HG02623 (cell line): ENCODE data around the gene HSPB2.
A peak's percentile ranks its signal among the peaks of the same experiment; 100 is the strongest.
"Not testable (repeated sequence)": the region's sequence is repeated elsewhere in the genome, so short reads cannot be mapped to it uniquely, and the experiment has no call there.

Source experiments
- ATAC-seq: cut with Tn5 transposase; IDR thresholded peaks from one replicate; pipeline ENCODE4 v1.9.1; 2021; ENCODE audit warnings: moderate library complexity; ENCODE audit not compliant: unreplicated experiment

Gene HSPB2

GRCh38 chr11:111913031-111913861, 712 bp downstream of the HSPB2 start:
- no peak for ATAC-seq

- no peak for ATAC-seq
Observed at GRCh38 chr11:111913997-111914396, 1.5 kb downstream of the HSPB2 start.

DNA sequence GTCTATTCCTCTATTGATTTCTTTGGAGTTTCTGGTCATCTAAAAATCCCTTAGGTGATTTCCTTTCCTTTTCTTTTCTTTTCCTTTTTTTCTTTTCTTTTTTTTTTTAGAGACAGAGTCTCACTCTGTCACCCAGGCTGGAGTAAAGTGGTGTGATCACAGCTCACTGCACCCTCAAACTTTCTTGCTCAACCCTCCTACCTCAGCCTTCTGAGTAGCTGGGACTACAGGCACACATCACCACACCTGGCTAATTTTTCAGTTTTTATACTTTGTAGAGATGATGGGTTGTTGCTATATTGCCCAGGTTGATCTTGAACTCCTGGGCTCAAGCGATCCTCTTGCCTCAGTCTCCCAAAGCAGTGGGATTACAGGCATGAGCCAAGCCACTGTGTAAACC, 4.2 kb downstream of the HSPB2 start:
- ATAC-seq = no peak

DNA sequence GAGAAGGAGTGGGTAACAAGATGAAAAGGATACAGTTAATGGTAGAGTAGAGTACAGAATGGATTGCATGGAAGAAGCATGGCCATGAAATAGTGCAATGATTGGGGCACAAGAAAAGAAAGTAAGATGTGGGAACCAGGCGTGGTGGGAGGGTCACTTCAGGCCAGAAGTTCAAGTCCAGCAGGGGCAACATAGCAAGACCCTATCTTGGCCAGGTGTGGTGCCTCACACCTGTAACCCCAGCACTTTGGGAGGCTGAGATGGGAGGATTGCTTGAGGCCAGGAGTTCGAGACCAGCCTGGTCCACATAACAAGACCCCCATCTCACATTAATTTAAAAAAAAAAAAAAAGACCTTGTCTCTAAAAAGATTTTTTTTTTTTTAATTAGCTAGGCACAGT, 4.8 kb downstream of the HSPB2 start:
- no peak for ATAC-seq

DNA sequence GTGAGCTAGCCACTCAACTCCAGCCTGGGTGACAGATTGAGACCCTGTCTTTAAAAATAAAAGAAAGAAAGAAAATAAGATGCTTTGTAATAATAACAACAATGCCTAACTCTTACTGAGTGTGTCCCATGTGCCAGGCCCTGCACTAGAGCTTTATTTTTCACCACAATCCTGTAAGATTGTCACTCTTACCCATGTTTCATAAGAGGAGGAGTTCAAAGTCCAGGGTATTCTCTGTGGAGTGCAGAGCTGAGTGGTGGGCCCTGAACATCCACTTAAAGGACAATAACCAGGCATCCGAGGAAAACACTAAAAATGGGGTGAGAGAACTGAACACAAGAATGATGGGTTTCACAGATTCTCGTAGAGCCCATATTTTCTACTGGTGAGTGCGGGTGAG, 5.3 kb downstream of the HSPB2 start:
- no peak for ATAC-seq

- ATAC-seq = no peak
Observed at GRCh38 chr11:111918390-111919256, 6.1 kb downstream of the HSPB2 start, which contains the start of gene C11orf52. C11orf52 (plus strand) TSS chr11:111918913; CDS start chr11:111918973, 60 bp downstream.

- ATAC-seq = no peak
Observed at GRCh38 chr11:111920908-111921307, 8.4 kb downstream of the HSPB2 start.

- ATAC-seq = no peak
Observed at GRCh38 chr11:111921541-111922230, 9.2 kb downstream of the HSPB2 start.

DNA sequence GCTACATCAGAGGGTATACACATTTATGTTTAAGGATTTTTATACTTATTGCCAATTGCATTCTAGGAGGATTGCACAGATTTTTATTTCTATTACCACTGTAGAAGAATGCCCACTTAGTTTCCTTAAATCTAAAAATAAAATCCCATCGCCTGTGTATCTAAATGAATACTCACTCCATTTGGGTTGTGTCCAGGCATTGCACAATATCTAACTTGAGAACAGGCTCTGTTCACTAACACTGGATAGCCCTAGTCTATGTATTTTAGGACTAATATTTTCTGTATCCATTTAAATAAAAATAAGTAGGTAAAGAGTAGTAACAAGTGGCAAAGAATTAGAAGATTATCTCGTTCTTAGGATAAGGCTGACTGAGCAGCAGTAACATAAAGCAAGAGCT, 10.3 kb downstream of the HSPB2 start:
- no peak for ATAC-seq

DNA sequence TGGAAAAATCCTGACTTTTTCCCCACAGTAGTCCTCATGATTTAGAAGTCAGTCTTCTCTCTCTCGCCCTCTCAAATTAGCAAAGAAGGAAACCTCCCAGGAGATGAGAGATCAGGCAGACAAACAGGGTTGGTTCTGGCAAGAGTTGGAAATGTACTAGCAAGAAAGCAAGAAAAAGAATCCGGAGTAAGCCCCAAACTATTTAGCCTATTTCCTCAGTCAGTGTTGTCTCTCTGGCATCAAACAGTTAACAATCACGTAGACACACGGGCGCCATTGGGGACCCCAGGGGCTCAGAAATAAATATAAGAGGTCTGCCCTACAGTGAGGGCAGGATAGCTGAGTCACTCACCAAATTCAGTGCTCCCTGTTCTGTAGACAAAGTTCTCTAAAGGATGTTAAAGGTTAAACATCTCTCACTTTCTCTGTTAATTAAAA, 10.8 kb downstream of the HSPB2 start:
- ATAC-seq = no peak

DNA sequence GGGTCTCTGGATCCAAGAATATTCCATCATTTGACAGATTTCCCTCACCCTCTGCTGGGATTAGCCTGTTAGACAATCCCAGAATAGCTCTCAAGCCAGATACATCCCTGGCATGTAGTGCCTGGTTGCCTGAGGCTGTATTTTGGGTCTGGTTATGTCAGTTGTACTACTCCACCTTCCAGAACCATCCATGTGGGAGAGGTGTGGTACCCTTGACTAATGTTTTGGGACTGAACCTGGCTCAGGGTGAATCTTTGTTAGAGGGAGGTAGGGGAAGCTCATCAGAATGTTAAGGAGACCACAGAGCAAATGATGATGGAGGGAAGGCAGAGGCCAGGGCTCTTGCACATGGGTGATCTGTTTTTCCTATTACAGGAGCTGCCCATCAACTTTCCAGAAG, 11.4 kb downstream of the HSPB2 start:
- no peak for ATAC-seq

DNA sequence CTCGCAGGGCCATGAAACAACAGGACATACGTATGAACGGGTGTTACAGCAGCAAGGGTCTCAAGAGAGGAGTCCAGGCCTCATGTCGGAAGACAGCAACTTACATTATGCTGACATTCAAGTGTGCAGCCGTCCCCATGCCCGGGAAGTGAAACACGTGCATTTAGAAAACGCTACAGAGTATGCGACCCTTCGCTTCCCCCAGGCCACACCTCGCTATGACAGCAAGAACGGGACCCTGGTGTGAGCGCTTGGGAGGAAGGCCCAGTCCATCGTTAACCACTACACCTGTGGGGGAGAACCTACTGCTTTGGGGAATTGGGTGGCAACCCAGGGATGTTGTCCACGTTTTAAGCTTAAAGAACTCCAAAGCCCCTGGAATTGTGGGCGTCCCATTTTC, 13.4 kb downstream of the HSPB2 start:
- no peak for ATAC-seq

GRCh38 chr11:111926505-111927391, 14.2 kb downstream of the HSPB2 start:
- peak; percentile 89 for ATAC-seq

- no peak for ATAC-seq
Observed at GRCh38 chr11:111930472-111930871, 17.9 kb downstream of the HSPB2 start.

- no peak for ATAC-seq
Observed at GRCh38 chr11:111932611-111932950, 20.0 kb downstream of the HSPB2 start.

- not testable (repeated sequence) for ATAC-seq
Observed at GRCh38 chr11:111933176-111933575, 20.6 kb downstream of the HSPB2 start.

DNA sequence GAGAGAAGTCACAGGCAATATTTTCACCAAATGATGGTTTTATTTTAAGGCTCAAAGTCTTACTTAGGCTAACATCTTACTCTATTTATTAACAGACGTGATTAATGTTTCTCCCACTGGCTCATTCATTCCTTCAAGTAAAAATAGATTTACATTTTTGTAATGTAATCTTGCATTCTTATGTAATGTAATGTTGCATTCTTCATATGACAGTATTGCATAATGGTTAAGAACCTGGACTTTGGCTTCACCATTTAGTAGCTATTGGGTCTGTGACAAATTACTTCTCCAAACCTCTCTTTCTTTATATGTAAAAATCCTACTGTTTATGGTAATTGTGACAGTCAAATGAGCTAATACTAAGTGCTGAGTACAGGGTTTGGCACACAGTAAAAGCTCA, 21.3 kb downstream of the HSPB2 start:
- no peak for ATAC-seq

- no peak for ATAC-seq
Observed at GRCh38 chr11:111934306-111934705, 21.8 kb downstream of the HSPB2 start.

GRCh38 chr11:111935317-111936039, 22.9 kb downstream of the HSPB2 start:
- ATAC-seq = no peak

DNA sequence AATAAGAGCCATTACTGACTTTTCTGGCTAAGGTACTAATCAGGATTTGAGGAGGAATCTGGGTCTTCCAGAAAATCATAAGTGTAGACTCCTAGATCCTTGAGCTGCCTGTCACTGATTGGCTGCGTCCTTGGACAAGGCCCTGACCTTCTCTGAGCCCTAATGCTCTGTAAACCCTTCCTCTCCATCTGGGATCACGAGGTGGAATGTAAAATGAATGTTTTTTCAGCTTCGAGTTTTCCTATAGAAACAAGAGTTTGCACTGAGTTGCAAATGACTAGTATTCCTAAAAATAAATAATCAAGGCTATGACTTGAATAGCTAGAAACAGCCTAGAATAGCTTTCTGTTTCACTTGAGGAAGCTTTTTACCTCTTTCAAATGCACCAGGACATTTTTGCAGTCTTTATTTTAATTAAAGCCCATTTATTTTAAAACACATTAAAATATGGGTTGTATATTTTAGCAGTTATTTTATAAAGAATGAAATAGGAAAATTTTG, 23.6 kb downstream of the HSPB2 start:
- ATAC-seq = no peak
